OCI-LY7 (cell line): ENCODE data around the gene PTPRS. TPM values are rescaled to one million over a fixed set of nuclear protein-coding genes. Genes with fewer than 3 reads are reported as not detected.
A peak's percentile ranks its signal among the peaks of the same experiment; 100 is the strongest.

Experiments used
- BruUV-seq: library from RNA; stranded (reverse); fragments of 400-500 nt; replicated peaks from 2 replicates; lab custom pipeline; 2021; lab: Mats Ljungman, UMichigan
- CTCF ChIA-PET: fragments of 300-600 bp; sonication (Branson Sonifier 250); formaldehyde crosslinking; loops from one replicate; lab custom pipeline; 2022; ENCODE audit warnings: antibody characterized with exemption; ENCODE audit not compliant: unreplicated experiment; lab: Charles Lee
- POLR2A ChIA-PET: fragments of 300-600 bp; sonication (Branson Sonifier 250); formaldehyde crosslinking; loops from one replicate; lab custom pipeline; 2022; ENCODE audit warnings: antibody characterized with exemption; lab: Charles Lee
- DNase-seq: peaks from one replicate; pipeline ENCODE4 v3.0.0-alpha.2; 2015; ENCODE audit warnings: low spot score
- H2AFZ ChIP-seq: fragments of 200-600 bp; sonication (generic), shearing (Covaris generic); 2 replicates; pipeline ENCODE4 v1.6.1; 2014; ENCODE audit warnings: mild to moderate bottlenecking, antibody characterized with exemption, low read length, moderate library complexity
- H3K27ac ChIP-seq: fragments of 200-600 bp; sonication (generic); 2 replicates; pipeline ENCODE4 v1.5.1; 2014; ENCODE audit warnings: mixed run types, low read depth, mild to moderate bottlenecking, moderate library complexity, low read length, inconsistent platforms; ENCODE audit not compliant: poor library complexity, severe bottlenecking
- H3K36me3 ChIP-seq: fragments of 200-600 bp; sonication (generic); 2 replicates; pipeline ENCODE4 v1.6.1; 2014; ENCODE audit warnings: mild to moderate bottlenecking, antibody characterized with exemption, low read length, moderate library complexity, mixed read lengths; ENCODE audit not compliant: insufficient read depth
- H3K4me1 ChIP-seq: fragments of 200-600 bp; sonication (generic); 2 replicates; pipeline ENCODE4 v1.5.1; 2014; ENCODE audit warnings: mild to moderate bottlenecking, low read length; ENCODE audit not compliant: insufficient read depth, poor library complexity, severe bottlenecking
- H3K4me2 ChIP-seq: fragments of 200-600 bp; sonication (generic); 2 replicates; pipeline ENCODE4 v1.6.1; 2014; ENCODE audit warnings: mild to moderate bottlenecking, low read length
- H3K4me3 ChIP-seq: fragments of 200-600 bp; sonication (generic); 2 replicates; pipeline ENCODE4 v1.5.1; 2014; ENCODE audit warnings: mild to moderate bottlenecking, low read depth, low read length; ENCODE audit not compliant: poor library complexity, severe bottlenecking
- H3K79me2 ChIP-seq: fragments of 200-600 bp; sonication (generic); 2 replicates; pipeline ENCODE4 v1.6.1; 2016; ENCODE audit warnings: low read depth, mild to moderate bottlenecking, low read length, moderate library complexity, mixed read lengths; ENCODE audit not compliant: insufficient read depth
- H3K9me2 ChIP-seq: fragments of 200-600 bp; sonication (generic); 2 replicates; pipeline ENCODE4 v1.6.1; 2016; ENCODE audit warnings: mild to moderate bottlenecking, low read length, mixed read lengths; ENCODE audit not compliant: insufficient read depth
- H3K9me3 ChIP-seq: fragments of 200-600 bp; sonication (generic); 2 replicates; pipeline ENCODE4 v1.6.1; 2014; ENCODE audit warnings: mild to moderate bottlenecking, mixed run types, low read length, mixed read lengths
- H4K20me1 ChIP-seq: fragments of 200-600 bp; sonication (generic); 2 replicates; pipeline ENCODE4 v1.6.1; 2014; ENCODE audit warnings: mild to moderate bottlenecking, antibody characterized with exemption, low read length, moderate library complexity, mixed read lengths; ENCODE audit not compliant: insufficient read depth
- CTCF ChIP-seq: fragments of 200-600 bp; sonication (generic); conservative IDR thresholded peaks from 2 replicates; pipeline ENCODE4 v1.5.1; 2014; ENCODE audit warnings: mild to moderate bottlenecking, antibody characterized with exemption, low read length, moderate library complexity, mixed read lengths
- EZH2phosphoT487 ChIP-seq: fragments of 200-600 bp; sonication (generic); IDR thresholded peaks from 2 replicates; pipeline ENCODE4 v1.6.1; 2018; ENCODE audit warnings: low read depth, borderline replicate concordance, mild to moderate bottlenecking, mixed run types, antibody characterized with exemption, low read length, moderate library complexity, mixed read lengths
- intact Hi-C: fragments of 100-400 bp; cut with micrococcal nuclease; formaldehyde crosslinking; loops from one replicate; pipeline ENCODE4 v1.10.0; 2022; ENCODE audit not compliant: unreplicated experiment
- total RNA-seq, 2 experiments: library from RNA; depleted of rRNA in 1 of 2; stranded (reverse); fragments of >200 nt in 1 of 2; shearing (Covaris generic) in 1 of 2; gene quantifications; 2 replicates each; pipeline ENCODE4 v1.2.3, GENCODE V29; 2014 to 2022

Gene PTPRS
- total RNA-seq, 2 experiments from 2014 or later: 48.5 to 88.7 TPM

GRCh38 chr19:5369962-5370367 is 29.4 kb upstream of the PTPRS start:
- Histone ChIP-seq H3K4me2 (no peak overlapping the region), H3K79me2 (no peaks in the 10 kb centered on the region), H3K4me3 (no peak overlapping the region), H3K4me1 (no peaks in the 10 kb centered on the region), H2AFZ (no peak overlapping the region), H3K9me2 (no peaks in the 10 kb centered on the region), H3K27ac (no peak overlapping the region), H3K9me3 (no peaks in the 10 kb centered on the region), H3K36me3 (no peaks in the 10 kb centered on the region), H4K20me1 (no peaks in the 10 kb centered on the region)
- DNase-seq: peak; percentile 48
- ChIA-PET CTCF (no interaction called here), POLR2A (no interaction called here)
- intact Hi-C loops: loop anchor here (10.0 kb wide), 1 partner anchor 315 kb away; no protein-coding TSS in a partner anchor
- BruUV-seq: no TSS peak
- no peak for TF ChIP-seq EZH2phosphoT487
- TF ChIP-seq CTCF: peak; percentile 83

- no peaks in the 10 kb centered on the region for H3K36me3 ChIP-seq
- H3K4me2 ChIP-seq: no peak overlapping the region
- no peaks in the 10 kb centered on the region for H3K4me1 ChIP-seq
- no peak overlapping the region for H3K27ac ChIP-seq
- no peaks in the 10 kb centered on the region for H4K20me1 ChIP-seq
- DNase-seq: no peak
- ChIA-PET CTCF (no interaction called here), POLR2A (no interaction called here)
- H3K9me2 ChIP-seq: no peaks in the 10 kb centered on the region
- H2AFZ ChIP-seq: no peak overlapping the region
- BruUV-seq: no TSS peak
- intact Hi-C loops: no loop called here
- no peaks in the 10 kb centered on the region for H3K9me3 ChIP-seq
- no peak overlapping the region for H3K4me3 ChIP-seq
- no peaks in the 10 kb centered on the region for H3K79me2 ChIP-seq
- TF ChIP-seq EZH2phosphoT487: no peak
- TF ChIP-seq CTCF: no peak
Observed at GRCh38 chr19:5369304-5369703, 28.7 kb upstream of the PTPRS start.

DNA sequence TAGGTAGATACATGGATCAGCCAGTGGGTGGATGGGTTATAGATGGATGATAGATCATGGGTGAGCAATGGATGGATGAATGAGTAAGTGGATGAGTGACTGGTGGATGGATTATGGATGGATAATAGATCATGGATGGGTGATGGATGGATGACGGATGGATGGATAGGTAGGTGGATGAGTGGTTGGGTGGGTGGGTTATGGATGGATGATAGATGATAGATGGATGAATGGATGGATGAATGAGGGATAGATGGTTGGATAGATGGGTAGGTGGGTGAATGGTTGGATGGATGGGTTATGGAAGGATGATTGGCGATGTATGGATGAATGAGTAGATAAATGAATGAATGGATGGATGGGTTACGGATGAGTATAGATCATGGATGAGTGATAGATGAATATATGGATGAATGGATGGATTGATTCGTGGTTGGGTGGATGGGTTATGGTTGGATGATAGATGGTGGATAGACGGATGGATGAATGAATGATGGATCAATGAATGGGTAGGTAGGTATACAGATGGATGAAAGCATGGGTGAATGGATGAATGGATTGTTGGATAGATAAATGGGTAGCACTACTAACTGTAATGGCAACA is 27.0 kb upstream of the PTPRS start:
- TF ChIP-seq CTCF (no peak), EZH2phosphoT487 (no peak)
- no peak overlapping the region for H2AFZ ChIP-seq
- no peaks in the 10 kb centered on the region for H3K9me2 ChIP-seq
- H3K27ac ChIP-seq: no peak overlapping the region
- CTCF ChIA-PET: no interaction called here
- H3K9me3 ChIP-seq: no peaks in the 10 kb centered on the region
- no peaks in the 10 kb centered on the region for H3K4me1 ChIP-seq
- H3K79me2 ChIP-seq: no peaks in the 10 kb centered on the region
- intact Hi-C loops: no loop called here
- no peak for DNase-seq
- H3K4me2 ChIP-seq: no peak overlapping the region
- no TSS peak for BruUV-seq
- no peaks in the 10 kb centered on the region for H3K36me3 ChIP-seq
- no peaks in the 10 kb centered on the region for H4K20me1 ChIP-seq
- POLR2A ChIA-PET: no interaction called here
- no peak overlapping the region for H3K4me3 ChIP-seq
